PFSK-1 (cell line): ENCODE results near the gene RASGRP2.

Experiments used
- FOXP2 ChIP-seq: optimal IDR thresholded peaks from 2 replicates; pipeline ENCODE3; 2011; ENCODE audit warnings: borderline replicate concordance, control low read depth, inconsistent platforms; ENCODE audit not compliant: insufficient read depth; ENCODE audit errors: extremely low read length, extremely low read depth
- POLR2AphosphoS5 ChIP-seq: IDR thresholded peaks from 2 replicates; pipeline ENCODE4 v1.6.1; 2012; ENCODE audit warnings: low read depth, mild to moderate bottlenecking, control low read depth, low read length, moderate library complexity
- REST ChIP-seq, 2 experiments: IDR thresholded peaks; 2 replicates each; pipeline versions ENCODE4 v1.6.1 to v1.8.0; 2011 to 2012; ENCODE audit warnings: low read depth in 2 of 2, low read length in 2 of 2, control low read depth in 1 of 2, inconsistent platforms in 1 of 2, mild to moderate bottlenecking in 1 of 2, moderate library complexity in 1 of 2; ENCODE audit not compliant: insufficient read depth in 1 of 2
- SIN3A ChIP-seq: IDR thresholded peaks from 2 replicates; pipeline ENCODE4 v1.6.1; 2012; ENCODE audit warnings: mild to moderate bottlenecking, low read length, moderate library complexity, borderline replicate concordance; ENCODE audit not compliant: insufficient read depth
- TAF1 ChIP-seq: IDR thresholded peaks from 2 replicates; pipeline ENCODE4 v1.6.1; 2012; ENCODE audit warnings: low read length, control low read depth, borderline replicate concordance; ENCODE audit not compliant: insufficient read depth

RASGRP2 gene

DNA sequence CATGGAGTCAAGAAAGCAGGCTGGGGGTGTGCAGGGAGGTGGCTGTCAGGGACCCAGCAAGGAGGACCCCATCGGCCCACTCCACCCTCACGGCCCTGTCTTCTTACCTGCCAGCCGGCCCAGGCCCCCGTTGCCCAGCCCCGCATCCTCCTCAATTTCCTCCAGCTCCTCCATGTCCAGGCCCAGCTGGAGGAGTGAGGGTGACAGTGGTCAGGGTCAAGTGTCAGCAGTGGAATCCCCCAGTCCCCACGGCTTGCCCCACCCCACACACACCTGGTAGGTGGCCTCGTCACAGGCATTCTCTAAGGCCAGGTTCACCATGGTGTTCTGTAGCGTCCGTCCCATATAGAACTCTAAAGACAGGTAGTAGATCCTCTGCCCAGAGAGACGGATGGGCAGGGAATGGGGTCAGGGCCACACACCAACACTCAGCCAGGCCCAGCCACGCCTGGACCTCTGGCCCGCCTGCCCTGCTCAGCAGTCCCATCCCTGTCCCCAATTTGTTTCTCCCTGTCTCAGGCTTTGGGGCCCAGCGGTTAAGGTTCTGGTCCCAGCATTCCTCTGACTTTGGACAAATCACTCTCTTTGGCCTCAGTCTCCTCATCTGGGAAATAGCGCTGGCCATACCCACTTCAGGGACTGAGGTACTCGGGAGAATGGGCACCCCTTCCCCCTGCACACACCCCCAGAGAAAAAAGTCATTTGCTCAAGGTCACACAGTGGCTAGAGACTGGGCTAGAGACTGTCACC, 14.6 kb upstream of the RASGRP2 start:
- TF ChIP-seq FOXP2 (no peak), REST (IDR thresholded peaks at IDR 0.05; ENCODE audit: insufficient read depth in 1 of 2, low read depth in 2 of 2, low read length in 2 of 2) (no peak), SIN3A (no peak), POLR2AphosphoS5 (no peak), TAF1 (no peak)

- TF ChIP-seq FOXP2 (no peak), POLR2AphosphoS5 (no peak), TAF1 (no peak), SIN3A (no peak), REST (IDR thresholded peaks at IDR 0.05; ENCODE audit: insufficient read depth in 1 of 2, low read depth in 2 of 2, low read length in 2 of 2) (no peak)
These were observed 13.8 kb upstream of the RASGRP2 start for GRCh38 chr11:64757549-64758329.

GRCh38 chr11:64755681-64756361, 11.9 kb upstream of the RASGRP2 start:
- TF ChIP-seq TAF1 (no peak), REST (IDR thresholded peaks at IDR 0.05; ENCODE audit: insufficient read depth in 1 of 2, low read depth in 2 of 2, low read length in 2 of 2) (no peak), POLR2AphosphoS5 (no peak), FOXP2 (no peak), SIN3A (no peak)

- TF ChIP-seq TAF1, result no peak
- no peak for TF ChIP-seq SIN3A
- no peak for TF ChIP-seq FOXP2
- no peak for TF ChIP-seq POLR2AphosphoS5
These were observed 11.1 kb upstream of the RASGRP2 start for GRCh38 chr11:64754919-64755662.

DNA sequence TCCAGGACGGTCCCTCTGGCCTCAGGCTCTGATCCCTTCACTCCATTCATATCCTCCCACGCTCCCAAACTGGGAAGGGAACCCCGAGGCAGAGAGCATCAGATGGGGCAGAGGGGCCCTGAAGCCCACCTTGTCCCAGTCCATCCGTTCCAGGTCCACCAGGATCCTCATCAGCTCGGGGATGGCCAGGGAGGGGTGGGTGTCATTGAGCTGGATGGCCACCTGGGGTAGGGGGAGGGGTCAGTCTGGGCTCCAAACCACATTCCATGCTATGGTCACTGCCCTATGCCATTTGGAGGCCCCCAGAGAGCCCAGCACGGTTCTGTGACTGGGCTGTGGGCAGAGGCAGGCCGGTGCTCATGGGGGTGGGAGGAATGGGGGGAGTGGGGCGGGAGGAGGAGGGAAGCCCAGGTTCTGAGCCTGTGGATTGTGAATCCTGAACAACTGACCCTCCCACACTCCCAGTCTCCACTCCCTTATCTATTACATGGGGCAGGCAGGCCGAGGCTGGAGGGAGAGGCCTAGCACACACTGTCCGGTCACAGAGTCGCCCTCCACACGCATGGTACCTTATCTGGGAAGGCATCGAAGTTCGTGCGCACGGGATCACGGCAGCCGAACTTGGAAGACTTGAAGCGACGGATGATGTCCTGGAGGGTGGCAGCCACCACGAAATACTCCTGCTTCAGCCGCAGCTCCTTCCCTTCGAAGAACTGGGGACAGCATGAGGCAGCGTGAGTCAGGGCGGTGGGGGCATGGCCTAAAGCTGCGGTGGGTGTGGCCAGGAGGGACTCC, 10.4 kb upstream of the RASGRP2 start:
- TF ChIP-seq REST (IDR thresholded peaks at IDR 0.05; ENCODE audit: insufficient read depth in 1 of 2, low read depth in 2 of 2, low read length in 2 of 2) (no peak), TAF1 (no peak), FOXP2 (no peak), POLR2AphosphoS5 (no peak), SIN3A (no peak)
